Liver (tissue), 3 donors: ENCODE measurements around the gene TGM3.

Experiments used
- EGR1 ChIP-seq, 2 donors: IDR thresholded peaks; 2 replicates each; pipeline ENCODE4 v1.6.1; 2016 to 2018; ENCODE audit warnings: antibody characterized with exemption in 2 of 2, low read depth in 2 of 2
- GABPA ChIP-seq, 2 donors: IDR thresholded peaks in 1 of 2; conservative IDR thresholded peaks in 1 of 2; 2 replicates each; pipeline ENCODE4 v1.6.1; 2016; ENCODE audit warnings: antibody characterized with exemption in 2 of 2, mild to moderate bottlenecking in 1 of 2, moderate library complexity in 1 of 2
- RAD21 ChIP-seq, 2 donors: IDR thresholded peaks; 2 replicates each; pipeline ENCODE4 v1.6.1; 2016; ENCODE audit warnings: antibody characterized with exemption in 2 of 2, mild to moderate bottlenecking in 2 of 2
- SP1 ChIP-seq: IDR thresholded peaks from 2 replicates; pipeline ENCODE4 v1.6.1; 2018; ENCODE audit warnings: antibody characterized with exemption, mild to moderate bottlenecking
- TAF1 ChIP-seq: conservative IDR thresholded peaks from 2 replicates; pipeline ENCODE4 v1.6.1; 2016; ENCODE audit warnings: antibody characterized with exemption, mild to moderate bottlenecking
- TF ChIP-seq, protein P1 (sequence below): fragments of 150-350 bp; IDR thresholded peaks from 2 replicates; pipeline ENCODE4 v1.5.1; 2017; ENCODE audit warnings: improper control_type of control experiment, low read depth, low read length; ENCODE audit not compliant: missing input control
- TF ChIP-seq, protein P2 (sequence below): IDR thresholded peaks from 2 replicates; pipeline ENCODE4 v1.6.1; 2016; ENCODE audit warnings: antibody characterized with exemption, mild to moderate bottlenecking
- TF ChIP-seq, protein P3 (sequence below): IDR thresholded peaks from 2 replicates; pipeline ENCODE4 v1.6.1; 2016; ENCODE audit warnings: antibody characterized with exemption
- TF ChIP-seq, protein P4 (sequence below): IDR thresholded peaks from 2 replicates; pipeline ENCODE4 v1.6.1; 2016; ENCODE audit warnings: antibody characterized with exemption
- donor health status: healthy.
- donor health status: healthy.

DNA sequence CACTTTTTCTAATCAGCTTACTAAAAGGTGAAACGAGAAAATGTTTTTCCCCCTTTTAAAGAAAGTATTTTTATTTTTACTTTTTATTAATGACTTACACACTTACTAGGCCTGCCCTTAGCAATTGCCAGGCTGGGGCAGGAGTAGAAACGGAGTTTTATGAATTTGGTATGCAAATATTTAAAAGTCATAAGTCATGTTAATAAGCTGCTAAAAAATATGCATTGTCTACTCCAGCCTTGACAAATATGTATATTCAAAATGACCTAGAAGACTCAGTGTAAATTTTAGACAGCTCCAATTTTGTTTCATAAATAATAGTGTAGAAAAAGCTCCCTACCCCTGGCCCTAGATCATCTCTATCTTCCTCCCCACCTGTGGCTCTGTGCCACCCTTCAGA is 67.4 kb downstream of the TGM3 start:
- TF ChIP-seq, protein P1, sequence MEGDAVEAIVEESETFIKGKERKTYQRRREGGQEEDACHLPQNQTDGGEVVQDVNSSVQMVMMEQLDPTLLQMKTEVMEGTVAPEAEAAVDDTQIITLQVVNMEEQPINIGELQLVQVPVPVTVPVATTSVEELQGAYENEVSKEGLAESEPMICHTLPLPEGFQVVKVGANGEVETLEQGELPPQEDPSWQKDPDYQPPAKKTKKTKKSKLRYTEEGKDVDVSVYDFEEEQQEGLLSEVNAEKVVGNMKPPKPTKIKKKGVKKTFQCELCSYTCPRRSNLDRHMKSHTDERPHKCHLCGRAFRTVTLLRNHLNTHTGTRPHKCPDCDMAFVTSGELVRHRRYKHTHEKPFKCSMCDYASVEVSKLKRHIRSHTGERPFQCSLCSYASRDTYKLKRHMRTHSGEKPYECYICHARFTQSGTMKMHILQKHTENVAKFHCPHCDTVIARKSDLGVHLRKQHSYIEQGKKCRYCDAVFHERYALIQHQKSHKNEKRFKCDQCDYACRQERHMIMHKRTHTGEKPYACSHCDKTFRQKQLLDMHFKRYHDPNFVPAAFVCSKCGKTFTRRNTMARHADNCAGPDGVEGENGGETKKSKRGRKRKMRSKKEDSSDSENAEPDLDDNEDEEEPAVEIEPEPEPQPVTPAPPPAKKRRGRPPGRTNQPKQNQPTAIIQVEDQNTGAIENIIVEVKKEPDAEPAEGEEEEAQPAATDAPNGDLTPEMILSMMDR, result no peak
- TF ChIP-seq, protein P2, sequence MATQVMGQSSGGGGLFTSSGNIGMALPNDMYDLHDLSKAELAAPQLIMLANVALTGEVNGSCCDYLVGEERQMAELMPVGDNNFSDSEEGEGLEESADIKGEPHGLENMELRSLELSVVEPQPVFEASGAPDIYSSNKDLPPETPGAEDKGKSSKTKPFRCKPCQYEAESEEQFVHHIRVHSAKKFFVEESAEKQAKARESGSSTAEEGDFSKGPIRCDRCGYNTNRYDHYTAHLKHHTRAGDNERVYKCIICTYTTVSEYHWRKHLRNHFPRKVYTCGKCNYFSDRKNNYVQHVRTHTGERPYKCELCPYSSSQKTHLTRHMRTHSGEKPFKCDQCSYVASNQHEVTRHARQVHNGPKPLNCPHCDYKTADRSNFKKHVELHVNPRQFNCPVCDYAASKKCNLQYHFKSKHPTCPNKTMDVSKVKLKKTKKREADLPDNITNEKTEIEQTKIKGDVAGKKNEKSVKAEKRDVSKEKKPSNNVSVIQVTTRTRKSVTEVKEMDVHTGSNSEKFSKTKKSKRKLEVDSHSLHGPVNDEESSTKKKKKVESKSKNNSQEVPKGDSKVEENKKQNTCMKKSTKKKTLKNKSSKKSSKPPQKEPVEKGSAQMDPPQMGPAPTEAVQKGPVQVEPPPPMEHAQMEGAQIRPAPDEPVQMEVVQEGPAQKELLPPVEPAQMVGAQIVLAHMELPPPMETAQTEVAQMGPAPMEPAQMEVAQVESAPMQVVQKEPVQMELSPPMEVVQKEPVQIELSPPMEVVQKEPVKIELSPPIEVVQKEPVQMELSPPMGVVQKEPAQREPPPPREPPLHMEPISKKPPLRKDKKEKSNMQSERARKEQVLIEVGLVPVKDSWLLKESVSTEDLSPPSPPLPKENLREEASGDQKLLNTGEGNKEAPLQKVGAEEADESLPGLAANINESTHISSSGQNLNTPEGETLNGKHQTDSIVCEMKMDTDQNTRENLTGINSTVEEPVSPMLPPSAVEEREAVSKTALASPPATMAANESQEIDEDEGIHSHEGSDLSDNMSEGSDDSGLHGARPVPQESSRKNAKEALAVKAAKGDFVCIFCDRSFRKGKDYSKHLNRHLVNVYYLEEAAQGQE, result no peak
- TF ChIP-seq, protein P3, sequence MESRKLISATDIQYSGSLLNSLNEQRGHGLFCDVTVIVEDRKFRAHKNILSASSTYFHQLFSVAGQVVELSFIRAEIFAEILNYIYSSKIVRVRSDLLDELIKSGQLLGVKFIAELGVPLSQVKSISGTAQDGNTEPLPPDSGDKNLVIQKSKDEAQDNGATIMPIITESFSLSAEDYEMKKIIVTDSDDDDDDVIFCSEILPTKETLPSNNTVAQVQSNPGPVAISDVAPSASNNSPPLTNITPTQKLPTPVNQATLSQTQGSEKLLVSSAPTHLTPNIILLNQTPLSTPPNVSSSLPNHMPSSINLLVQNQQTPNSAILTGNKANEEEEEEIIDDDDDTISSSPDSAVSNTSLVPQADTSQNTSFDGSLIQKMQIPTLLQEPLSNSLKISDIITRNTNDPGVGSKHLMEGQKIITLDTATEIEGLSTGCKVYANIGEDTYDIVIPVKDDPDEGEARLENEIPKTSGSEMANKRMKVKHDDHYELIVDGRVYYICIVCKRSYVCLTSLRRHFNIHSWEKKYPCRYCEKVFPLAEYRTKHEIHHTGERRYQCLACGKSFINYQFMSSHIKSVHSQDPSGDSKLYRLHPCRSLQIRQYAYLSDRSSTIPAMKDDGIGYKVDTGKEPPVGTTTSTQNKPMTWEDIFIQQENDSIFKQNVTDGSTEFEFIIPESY, result no peak
- TF ChIP-seq RAD21 (IDR thresholded peaks at IDR 0.05), result no peak
- no peak for TF ChIP-seq TAF1
- TF ChIP-seq, protein P4, sequence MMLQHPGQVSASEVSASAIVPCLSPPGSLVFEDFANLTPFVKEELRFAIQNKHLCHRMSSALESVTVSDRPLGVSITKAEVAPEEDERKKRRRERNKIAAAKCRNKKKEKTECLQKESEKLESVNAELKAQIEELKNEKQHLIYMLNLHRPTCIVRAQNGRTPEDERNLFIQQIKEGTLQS, result no peak
- no peak for TF ChIP-seq EGR1 (IDR thresholded peaks at IDR 0.05; ENCODE audit: low read depth in 2 of 2)
- TF ChIP-seq GABPA (IDR thresholded peaks at IDR 0.05 in 1 of 2, conservative IDR thresholded peaks at IDR 0.05 in 1 of 2), result no peak
- TF ChIP-seq SP1, result no peak
